H1 (cell line): ENCODE measurements around the gene TCF7L2. TPM values are rescaled to one million over a fixed set of nuclear protein-coding genes. Genes with fewer than 3 reads are reported as not detected.

Experiments used
- BRCA1 ChIP-seq: IDR thresholded peaks from 2 replicates; pipeline ENCODE4 v1.6.1; 2012; ENCODE audit warnings: low read depth, low read length, improper control_type of control experiment
- CHD7 ChIP-seq: fragments of 300-600 bp; sonication (generic); IDR thresholded peaks from 2 replicates; pipeline ENCODE4 v1.7.1; 2012; ENCODE audit warnings: low read length, moderate library complexity, mild to moderate bottlenecking, inconsistent platforms; ENCODE audit not compliant: insufficient replicate concordance
- CTBP2 ChIP-seq: IDR thresholded peaks from 2 replicates; pipeline ENCODE4 v1.7.0; 2011; ENCODE audit warnings: borderline replicate concordance, mild to moderate bottlenecking, moderate library complexity, mixed read lengths, low read length; ENCODE audit not compliant: insufficient read depth, insufficient read length
- KDM1A ChIP-seq: fragments of 200-600, 300-600 bp; sonication (generic); IDR thresholded peaks from 2 replicates; pipeline ENCODE4 v1.7.1; 2016; ENCODE audit warnings: mild to moderate bottlenecking, low read length, borderline replicate concordance
- MAFK ChIP-seq: IDR thresholded peaks from 2 replicates; pipeline ENCODE4 v1.6.1; 2012; ENCODE audit warnings: low read depth, mild to moderate bottlenecking, improper control_type of control experiment, low read length
- SIRT6 ChIP-seq: IDR thresholded peaks from one replicate; pipeline ENCODE4 v1.7.1; 2012; ENCODE audit warnings: low read length, inconsistent platforms
- SP4 ChIP-seq: IDR thresholded peaks from 2 replicates; pipeline ENCODE4 v1.6.1; 2012; ENCODE audit warnings: low read length, inconsistent platforms
- TAF1 ChIP-seq: IDR thresholded peaks from 2 replicates; pipeline ENCODE4 v1.6.1; 2011; ENCODE audit warnings: mild to moderate bottlenecking, low read depth, low read length
- TBP ChIP-seq: IDR thresholded peaks from 2 replicates; pipeline ENCODE4 v1.6.1; 2011; ENCODE audit warnings: low read depth, low read length, improper control_type of control experiment
- USF2 ChIP-seq: IDR thresholded peaks from 2 replicates; pipeline ENCODE4 v1.6.1; 2011; ENCODE audit warnings: low read length, improper control_type of control experiment
- polyA plus RNA-seq, 7 experiments: library from polyadenylated mRNA; depleted of rRNA in 3 of 7; stranded (reverse) in 5 of 7; unstranded in 2 of 7; fragments of >200 nt in 5 of 7; fragments of 200-250 nt in 2 of 7; gene quantifications; 1 replicate in 5 of 7; 2 replicates in 1 of 7; 4 replicates in 1 of 7; pipeline versions ENCODE4 v1.2.1 to v1.2.3, GENCODE V29; 2011 to 2013; ENCODE audit warnings: missing spikeins in 2 of 7, mixed read lengths in 2 of 7
- total RNA-seq: library from RNA; stranded (reverse); fragmentation: NEBNext Ultra II Directional; extraction: Animal tissue kit (Norgen Biotek cat#: 25700); gene quantifications from 2 replicates; pipeline ENCODE4 v1.2.1, GENCODE V29; 2021
- TF ChIP-seq, protein P1 (sequence below): IDR thresholded peaks from 2 replicates; pipeline ENCODE4 v1.6.1; 2012; ENCODE audit warnings: inconsistent platforms

Gene TCF7L2
- total and polyA plus RNA-seq, 2 of the 8 experiments (the other 6 are each of a cell fraction or from before 2014, with no cell fraction given): 33.9 to 67.3 TPM

GRCh38 chr10:113007343-113007771 lies 57.3 kb downstream of the TCF7L2 start (continued):
- TF ChIP-seq CHD7: no peak
- TF ChIP-seq CTBP2: no peak
- no peak for TF ChIP-seq USF2
- TF ChIP-seq MAFK: no peak
- TF ChIP-seq TAF1: no peak
- TF ChIP-seq KDM1A: no peak
- no peak for TF ChIP-seq BRCA1
- TF ChIP-seq, protein P1, sequence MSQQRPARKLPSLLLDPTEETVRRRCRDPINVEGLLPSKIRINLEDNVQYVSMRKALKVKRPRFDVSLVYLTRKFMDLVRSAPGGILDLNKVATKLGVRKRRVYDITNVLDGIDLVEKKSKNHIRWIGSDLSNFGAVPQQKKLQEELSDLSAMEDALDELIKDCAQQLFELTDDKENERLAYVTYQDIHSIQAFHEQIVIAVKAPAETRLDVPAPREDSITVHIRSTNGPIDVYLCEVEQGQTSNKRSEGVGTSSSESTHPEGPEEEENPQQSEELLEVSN: no peak
- no peak for TF ChIP-seq SP4
- TF ChIP-seq SIRT6: no peak
- no peak for TF ChIP-seq TBP
